CD14-positive monocyte (primary cell): ENCODE measurements around the gene COQ3. TPM values are rescaled to one million over a fixed set of nuclear protein-coding genes. Genes with fewer than 3 reads are reported as not detected.

Source experiments
- DNase-seq, 3 donors: peaks; one replicate each; pipeline ENCODE4 v3.0.0-alpha.2; 2011 to 2022
- H2AFZ ChIP-seq: 2 replicates; pipeline ENCODE4 v1.6.0; 2012; ENCODE audit warnings: mild to moderate bottlenecking, low read depth, low read length, inconsistent platforms; ENCODE audit not compliant: insufficient read depth, poor library complexity, severe bottlenecking
- H3K27ac ChIP-seq, 2 donors: 1 replicate in 1 of 2; 2 replicates in 1 of 2; pipeline ENCODE4 v1.5.1; 2012 to 2013; ENCODE audit warnings: low read length in 2 of 2, control low read depth in 1 of 2, inconsistent platforms in 1 of 2, low read depth in 1 of 2, mild to moderate bottlenecking in 1 of 2
- H3K27me3 ChIP-seq, 2 donors: one replicate each; pipeline versions ENCODE4 v1.6.0 to v1.6.1; 2011 to 2013; ENCODE audit warnings: low read length in 2 of 2; ENCODE audit not compliant: control insufficient read depth in 2 of 2, insufficient read depth in 2 of 2
- H3K36me3 ChIP-seq, 2 donors: replicated peaks in 1 of 2; 1 replicate in 1 of 2; 2 replicates in 1 of 2; pipeline versions ENCODE4 v1.5.1 to v1.6.1; 2012 to 2013; ENCODE audit warnings: low read length in 2 of 2, control low read depth in 1 of 2, inconsistent platforms in 1 of 2, mild to moderate bottlenecking in 1 of 2; ENCODE audit not compliant: insufficient read depth in 2 of 2, control insufficient read depth in 1 of 2
- H3K4me1 ChIP-seq, 2 donors: 1 replicate in 1 of 2; 2 replicates in 1 of 2; pipeline versions ENCODE4 v1.5.1 to v1.6.1; 2012 to 2013; ENCODE audit warnings: low read length in 2 of 2, control low read depth in 1 of 2, inconsistent platforms in 1 of 2, mild to moderate bottlenecking in 1 of 2, moderate library complexity in 1 of 2; ENCODE audit not compliant: insufficient read depth in 2 of 2, control insufficient read depth in 1 of 2
- H3K4me2 ChIP-seq: replicated peaks from 2 replicates; pipeline ENCODE3; 2012; ENCODE audit warnings: low read length, moderate library complexity, mild to moderate bottlenecking; ENCODE audit not compliant: poor library complexity, severe bottlenecking; ENCODE audit errors: extremely low read depth
- H3K4me3 ChIP-seq, 3 experiments: fragments of 200-600 bp in 1 of 3; sonication (generic) in 1 of 3; replicated peaks in 1 of 3; 1 replicate in 2 of 3; 2 replicates in 1 of 3; pipeline ENCODE4 v1.5.1; 2011 to 2013; ENCODE audit warnings: low read length in 3 of 3, mild to moderate bottlenecking in 3 of 3, control low read depth in 2 of 3, low read depth in 2 of 3, inconsistent platforms in 1 of 3, moderate library complexity in 1 of 3
- H3K79me2 ChIP-seq: 2 replicates; pipeline ENCODE4 v1.6.0; 2012; ENCODE audit warnings: mild to moderate bottlenecking, control low read depth, inconsistent platforms, low read length, moderate library complexity; ENCODE audit not compliant: insufficient read depth
- H3K9ac ChIP-seq: 2 replicates; pipeline ENCODE4 v1.6.0; 2017; ENCODE audit warnings: low read length, mild to moderate bottlenecking; ENCODE audit not compliant: insufficient read depth, poor library complexity, severe bottlenecking
- H3K9me3 ChIP-seq, 2 donors: replicated peaks in 1 of 2; 1 replicate in 1 of 2; 2 replicates in 1 of 2; pipeline versions ENCODE4 v1.5.1 to v1.6.1; 2012 to 2013; ENCODE audit warnings: low read length in 2 of 2, control low read depth in 1 of 2; ENCODE audit not compliant: control insufficient read depth in 1 of 2, insufficient read depth in 1 of 2
- H4K20me1 ChIP-seq: 2 replicates; pipeline ENCODE4 v1.6.0; 2012; ENCODE audit warnings: mild to moderate bottlenecking, low read length, control low read depth, moderate library complexity; ENCODE audit not compliant: insufficient read depth
- H3K27ac Mint-ChIP-seq, 7 donors: one replicate each; pipeline ENCODE4 v1.8.0; 2020; ENCODE audit warnings: mild to moderate bottlenecking in 7 of 7, mixed read lengths in 7 of 7, moderate library complexity in 6 of 7, inconsistent platforms in 2 of 7
- H3K27me3 Mint-ChIP-seq, 3 donors: one replicate each; pipeline ENCODE4 v1.8.0; 2021 to 2022; ENCODE audit warnings: low read depth in 3 of 3, mild to moderate bottlenecking in 3 of 3, mixed read lengths in 3 of 3, moderate library complexity in 3 of 3, inconsistent platforms in 1 of 3
- H3K36me3 Mint-ChIP-seq, 2 donors: one replicate each; pipeline ENCODE4 v1.8.0; 2020; ENCODE audit warnings: mixed read lengths in 2 of 2, inconsistent platforms in 1 of 2, mild to moderate bottlenecking in 1 of 2
- H3K4me1 Mint-ChIP-seq: one replicate; pipeline ENCODE4 v1.8.0; 2020; ENCODE audit warnings: mild to moderate bottlenecking, mixed read lengths
- H3K4me3 Mint-ChIP-seq, 2 donors: one replicate each; pipeline ENCODE4 v1.8.0; 2020; ENCODE audit warnings: mild to moderate bottlenecking in 2 of 2, mixed read lengths in 2 of 2, moderate library complexity in 1 of 2
- H3K9me3 Mint-ChIP-seq, 7 donors: one replicate each; pipeline ENCODE4 v1.8.0; 2020 to 2022; ENCODE audit warnings: mixed read lengths in 7 of 7, mild to moderate bottlenecking in 6 of 7, moderate library complexity in 6 of 7, inconsistent platforms in 2 of 7
- WGBS: methylation state at CpG from one replicate; pipeline ENCODE4 v1.1.5; 2013; ENCODE audit warnings: missing lambda C conversion rate; ENCODE audit not compliant: insufficient coverage; 5-methylcytosine and 5-hydroxymethylcytosine counted together
- intact Hi-C, 2 donors: fragments of 100-400 bp; cut with micrococcal nuclease; formaldehyde crosslinking; loops; one replicate each; pipeline versions ENCODE4 v1.15.0 to v1.15.1; 2023
- polyA plus RNA-seq, 3 donors: library from polyadenylated mRNA; depleted of rRNA in 1 of 3; unstranded in 2 of 3; stranded (reverse) in 1 of 3; fragments of 300-500 nt in 2 of 3; fragments of >200 nt in 1 of 3; fragmentation: Illumina TruSeq in 2 of 3; gene quantifications; 1 replicate in 2 of 3; 2 replicates in 1 of 3; pipeline ENCODE4 v1.2.3, GENCODE V29; 2012 to 2021
- TF ChIP-seq, protein P1 (sequence below): fragments of 200-600 bp; IDR thresholded peaks from one replicate; pipeline ENCODE4 v1.8.0; 2022; ENCODE audit warnings: antibody characterized with exemption, mild to moderate bottlenecking

Gene COQ3
- polyA plus RNA-seq, 3 donors: 1.5 to 2.3 (median 1.6) TPM

DNA sequence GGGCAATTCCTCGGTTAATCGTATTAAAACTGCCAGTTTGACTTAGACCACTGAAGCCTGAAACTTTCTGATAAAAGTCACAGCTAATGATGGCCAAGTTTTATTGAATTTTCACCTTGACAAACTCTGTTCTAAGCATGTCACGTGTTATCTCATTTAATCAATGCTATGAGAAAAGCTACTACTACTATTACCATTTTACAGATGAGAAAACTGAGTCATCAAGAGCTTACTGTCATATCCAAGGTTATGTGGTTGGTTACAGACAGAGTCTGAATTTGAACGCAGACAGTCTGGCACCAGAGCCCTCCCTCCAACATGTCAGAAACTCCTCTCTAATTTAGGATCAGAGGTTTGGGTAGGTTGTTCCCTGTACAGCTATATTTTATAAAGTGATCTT, 48.8 kb downstream of the COQ3 start:
- Mint-ChIP-seq H3K4me3 (no peak overlapping the region), H3K27ac (no peak overlapping the region), H3K27me3 (peaks cover 29 to 53% (median 49%) of the 10 kb centered on the region in 3 donors), H3K4me1 (peaks cover 5% of the 10 kb centered on the region), H3K9me3 (peaks cover 0 to 5% (median 0%) of the 10 kb centered on the region in 7 donors), H3K36me3 (no peaks in the 10 kb centered on the region)
- Histone ChIP-seq H3K4me3 (no peak overlapping the region), H4K20me1 (no peaks in the 10 kb centered on the region), H3K79me2 (no peaks in the 10 kb centered on the region), H2AFZ (no peak overlapping the region), H3K9me3 (peaks cover 0 to 10% of the 10 kb centered on the region in 2 donors), H3K9ac (no peak overlapping the region), H3K27ac (no peak overlapping the region), H3K4me2 (no peak overlapping the region), H3K4me1 (peaks cover 0 to 5% of the 10 kb centered on the region in 2 donors), H3K36me3 (no peaks in the 10 kb centered on the region), H3K27me3 (peaks cover 24 to 40% of the 10 kb centered on the region in 2 donors)
- no peak for DNase-seq
- WGBS: 100% methylated on average over 2 of the region's 4 CpGs
- TF ChIP-seq, protein P1, sequence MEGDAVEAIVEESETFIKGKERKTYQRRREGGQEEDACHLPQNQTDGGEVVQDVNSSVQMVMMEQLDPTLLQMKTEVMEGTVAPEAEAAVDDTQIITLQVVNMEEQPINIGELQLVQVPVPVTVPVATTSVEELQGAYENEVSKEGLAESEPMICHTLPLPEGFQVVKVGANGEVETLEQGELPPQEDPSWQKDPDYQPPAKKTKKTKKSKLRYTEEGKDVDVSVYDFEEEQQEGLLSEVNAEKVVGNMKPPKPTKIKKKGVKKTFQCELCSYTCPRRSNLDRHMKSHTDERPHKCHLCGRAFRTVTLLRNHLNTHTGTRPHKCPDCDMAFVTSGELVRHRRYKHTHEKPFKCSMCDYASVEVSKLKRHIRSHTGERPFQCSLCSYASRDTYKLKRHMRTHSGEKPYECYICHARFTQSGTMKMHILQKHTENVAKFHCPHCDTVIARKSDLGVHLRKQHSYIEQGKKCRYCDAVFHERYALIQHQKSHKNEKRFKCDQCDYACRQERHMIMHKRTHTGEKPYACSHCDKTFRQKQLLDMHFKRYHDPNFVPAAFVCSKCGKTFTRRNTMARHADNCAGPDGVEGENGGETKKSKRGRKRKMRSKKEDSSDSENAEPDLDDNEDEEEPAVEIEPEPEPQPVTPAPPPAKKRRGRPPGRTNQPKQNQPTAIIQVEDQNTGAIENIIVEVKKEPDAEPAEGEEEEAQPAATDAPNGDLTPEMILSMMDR: no peak
- intact Hi-C loops: no loop called here

DNA sequence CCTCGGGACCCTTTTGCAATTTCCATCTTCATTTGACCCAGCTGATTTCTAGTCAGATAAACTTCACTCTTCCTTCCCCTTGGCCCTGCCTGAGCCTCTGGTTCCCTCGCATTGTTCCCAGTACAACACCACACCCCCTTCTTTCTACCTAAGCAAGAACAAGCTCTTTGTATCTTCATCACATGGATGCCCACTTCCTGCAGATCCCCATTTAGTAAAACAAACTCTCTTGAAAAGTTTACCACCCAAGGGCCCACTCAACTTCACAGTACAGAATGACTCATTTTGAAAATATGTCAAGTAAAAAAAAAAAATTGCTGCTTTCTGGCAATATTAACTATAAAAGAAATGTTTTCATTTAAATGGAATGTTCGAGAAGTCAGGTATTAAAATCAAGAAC, 49.7 kb downstream of the COQ3 start:
- H3K4me3 Mint-ChIP-seq: no peak overlapping the region
- no peak overlapping the region for H3K4me2 ChIP-seq
- TF ChIP-seq, protein P1: no peak

More for the DNA sequence above, 49.7 kb downstream of the COQ3 start:
- H3K9me3 Mint-ChIP-seq: peaks cover 0 to 5% (median 0%) of the 10 kb centered on the region in 7 donors
- H4K20me1 ChIP-seq: no peaks in the 10 kb centered on the region
- H3K27me3 Mint-ChIP-seq: peaks cover 27 to 50% (median 45%) of the 10 kb centered on the region in 3 donors
- no peaks in the 10 kb centered on the region for H3K4me1 ChIP-seq
- no peak overlapping the region for H3K27ac Mint-ChIP-seq
- H3K27me3 ChIP-seq: peaks cover 20 to 36% of the 10 kb centered on the region in 2 donors
- DNase-seq: no peak
- peaks cover 0 to 10% of the 10 kb centered on the region in 2 donors for H3K9me3 ChIP-seq
- no peak overlapping the region for H3K9ac ChIP-seq
- no peak overlapping the region for H2AFZ ChIP-seq
- H3K36me3 ChIP-seq: no peaks in the 10 kb centered on the region
- H3K4me3 ChIP-seq: no peak overlapping the region
- 15% methylated on average over 2 of the region's 3 CpGs for WGBS
- intact Hi-C loops: no loop called here
- no peaks in the 10 kb centered on the region for H3K36me3 Mint-ChIP-seq
- no peaks in the 10 kb centered on the region for H3K79me2 ChIP-seq
- no peak overlapping the region for H3K27ac ChIP-seq
- H3K4me1 Mint-ChIP-seq: peaks cover 2% of the 10 kb centered on the region
